Left hindlimb (tissue), 1 donor: ENCODE data around the gene SCN5A.

Experiments
- DNase-seq: peaks from one replicate; pipeline ENCODE4 v3.0.0-alpha.2; 2018

SCN5A gene

DNA sequence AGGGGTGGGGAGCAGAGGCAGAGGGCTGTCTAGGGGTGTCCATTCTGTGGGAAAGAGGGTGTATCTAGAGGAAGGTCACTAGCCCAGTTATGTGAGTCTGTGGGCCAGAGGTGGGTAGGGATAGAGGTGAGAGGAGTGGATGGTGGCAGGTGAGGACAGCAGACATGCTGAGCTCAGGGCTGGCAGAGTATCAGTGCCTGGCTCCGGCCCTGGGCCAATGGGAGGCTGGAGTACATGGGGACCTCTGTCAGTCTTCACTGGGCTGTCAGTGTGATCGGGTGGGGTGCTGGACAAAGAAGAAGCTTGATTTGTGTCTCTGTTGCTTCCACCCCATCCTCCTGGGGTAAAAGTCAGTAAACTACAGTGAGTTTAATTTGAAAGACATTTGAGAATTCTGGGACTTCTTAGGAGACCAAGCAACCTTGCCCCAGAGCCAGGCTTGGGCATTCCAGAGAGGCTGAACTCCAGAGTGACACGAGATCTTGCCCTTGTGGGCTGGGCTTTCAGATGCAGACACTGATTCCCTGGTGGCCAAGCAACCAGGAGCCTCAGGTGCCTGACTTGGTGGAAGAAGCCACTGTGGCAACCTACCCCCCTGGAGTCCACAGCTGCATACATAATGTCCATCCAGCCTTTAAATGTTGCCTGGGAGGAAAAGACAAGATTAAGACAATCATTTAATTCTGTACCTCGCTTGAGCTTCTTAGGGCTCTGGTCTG is 92.7 kb downstream of the SCN5A start:
- no peak for DNase-seq

DNA sequence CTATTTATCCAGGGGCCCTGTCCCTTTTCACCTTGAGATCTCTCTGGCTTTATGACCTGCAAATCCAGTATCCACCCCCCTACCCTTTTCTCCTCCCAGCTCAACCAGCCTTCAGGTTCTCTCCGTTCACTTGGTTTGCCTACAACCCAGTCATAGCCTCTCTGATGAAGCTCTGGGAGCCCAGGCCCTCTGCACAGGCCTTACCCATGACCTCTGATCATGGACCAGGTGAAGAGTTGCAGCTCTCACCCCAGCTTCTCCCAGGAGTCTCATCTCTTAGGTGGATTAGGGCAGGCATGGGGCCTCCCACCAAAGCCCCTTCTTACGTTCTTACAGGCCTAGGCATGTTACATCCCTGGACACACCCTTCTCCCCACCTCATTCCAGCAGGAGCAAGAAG is 93.6 kb downstream of the SCN5A start:
- DNase-seq: no peak

GRCh38 chr3:38555149-38555840 is 94.2 kb downstream of the SCN5A start:
- DNase-seq: no peak

DNA sequence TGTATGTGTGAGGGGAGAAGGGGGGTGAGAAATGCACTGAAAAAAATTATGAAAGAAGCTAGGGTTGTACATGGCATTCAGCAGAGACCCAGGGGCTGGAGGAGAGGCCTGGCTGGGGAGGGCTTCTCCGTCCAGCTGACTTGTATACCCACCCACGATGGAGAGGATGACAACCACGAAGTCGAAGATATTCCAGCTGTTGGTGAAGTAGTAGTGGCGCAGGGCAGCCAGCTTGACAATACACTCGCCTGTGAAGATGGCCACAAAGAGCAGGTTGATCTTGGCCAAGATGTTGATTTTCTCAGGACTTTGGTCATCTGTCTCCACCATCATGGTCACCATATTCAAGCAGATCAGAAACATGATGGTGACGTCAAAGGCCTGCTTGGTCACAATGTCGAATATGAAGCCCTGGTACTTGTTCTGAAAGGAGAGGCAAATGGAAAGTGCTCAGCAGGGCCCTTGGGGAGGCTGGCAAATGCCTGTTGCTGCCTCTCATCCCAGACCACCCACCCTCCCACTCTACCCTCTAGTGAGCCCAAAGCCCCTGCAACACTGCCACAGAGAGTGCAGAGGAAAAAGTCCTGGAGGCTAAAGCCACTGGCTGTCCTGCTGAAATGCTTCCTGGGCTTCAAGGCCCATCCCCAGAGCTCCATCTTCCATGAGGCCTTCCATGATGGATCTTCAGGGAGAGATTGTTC is 95.2 kb downstream of the SCN5A start:
- no peak for DNase-seq

- no peak for DNase-seq
Observed at GRCh38 chr3:38553071-38553470, 96.4 kb downstream of the SCN5A start.

DNA sequence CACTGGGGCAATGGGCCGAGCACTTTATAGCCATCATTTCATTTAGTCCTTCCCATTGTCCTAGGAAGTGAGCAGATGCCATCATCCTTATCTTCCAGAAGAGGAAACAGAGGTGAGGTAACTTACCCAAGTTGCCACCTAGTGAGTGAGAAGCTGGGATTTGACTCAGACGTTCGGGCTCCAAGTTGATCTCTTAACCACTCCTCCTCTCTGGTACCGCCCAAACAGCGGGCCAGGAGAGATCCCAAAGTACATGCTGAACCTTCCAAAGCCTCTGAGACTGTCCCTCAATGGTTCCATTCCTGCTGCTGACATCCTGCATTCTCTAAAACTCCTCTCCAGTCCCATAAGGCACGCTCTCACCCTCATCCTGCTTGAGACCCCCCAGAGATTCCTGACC is 97.1 kb downstream of the SCN5A start:
- no peak for DNase-seq

DNA sequence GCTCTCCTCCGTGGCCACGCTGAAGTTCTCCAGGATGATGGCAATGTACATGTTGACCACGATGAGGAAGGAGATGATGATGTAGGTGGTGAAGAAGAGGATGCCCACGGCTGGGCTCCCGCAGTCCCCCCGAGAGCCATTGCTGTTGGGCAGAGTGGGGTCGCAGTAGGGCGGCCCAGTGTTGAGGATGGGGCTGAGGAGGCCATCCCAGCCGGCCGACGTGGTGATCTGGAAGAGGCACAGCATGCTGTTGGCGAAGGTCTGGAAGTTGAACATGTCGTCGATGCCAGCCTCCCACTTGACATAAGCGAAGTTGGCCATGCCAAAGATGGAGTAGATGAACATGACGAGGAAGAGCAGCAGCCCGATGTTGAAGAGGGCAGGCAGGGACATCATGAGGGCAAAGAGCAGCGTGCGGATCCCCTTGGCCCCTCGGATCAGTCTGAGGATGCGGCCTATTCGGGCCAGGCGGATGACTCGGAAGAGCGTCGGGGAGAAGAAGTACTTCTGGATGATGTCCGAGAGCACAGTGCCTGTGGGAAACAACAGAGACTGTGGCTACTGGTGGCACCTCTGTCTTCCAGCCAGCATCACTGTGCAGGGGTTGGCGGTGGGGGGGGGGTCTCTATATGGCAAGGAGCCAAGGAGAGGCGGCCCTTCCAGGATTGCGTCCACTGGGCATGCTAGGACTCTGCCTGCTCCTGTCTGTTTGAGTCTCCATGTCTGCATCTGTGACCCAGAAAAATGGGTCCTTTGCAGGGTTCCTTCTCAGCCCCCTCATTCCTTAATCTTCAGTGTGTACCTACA is 98.3 kb downstream of the SCN5A start:
- DNase-seq: no peak

DNA sequence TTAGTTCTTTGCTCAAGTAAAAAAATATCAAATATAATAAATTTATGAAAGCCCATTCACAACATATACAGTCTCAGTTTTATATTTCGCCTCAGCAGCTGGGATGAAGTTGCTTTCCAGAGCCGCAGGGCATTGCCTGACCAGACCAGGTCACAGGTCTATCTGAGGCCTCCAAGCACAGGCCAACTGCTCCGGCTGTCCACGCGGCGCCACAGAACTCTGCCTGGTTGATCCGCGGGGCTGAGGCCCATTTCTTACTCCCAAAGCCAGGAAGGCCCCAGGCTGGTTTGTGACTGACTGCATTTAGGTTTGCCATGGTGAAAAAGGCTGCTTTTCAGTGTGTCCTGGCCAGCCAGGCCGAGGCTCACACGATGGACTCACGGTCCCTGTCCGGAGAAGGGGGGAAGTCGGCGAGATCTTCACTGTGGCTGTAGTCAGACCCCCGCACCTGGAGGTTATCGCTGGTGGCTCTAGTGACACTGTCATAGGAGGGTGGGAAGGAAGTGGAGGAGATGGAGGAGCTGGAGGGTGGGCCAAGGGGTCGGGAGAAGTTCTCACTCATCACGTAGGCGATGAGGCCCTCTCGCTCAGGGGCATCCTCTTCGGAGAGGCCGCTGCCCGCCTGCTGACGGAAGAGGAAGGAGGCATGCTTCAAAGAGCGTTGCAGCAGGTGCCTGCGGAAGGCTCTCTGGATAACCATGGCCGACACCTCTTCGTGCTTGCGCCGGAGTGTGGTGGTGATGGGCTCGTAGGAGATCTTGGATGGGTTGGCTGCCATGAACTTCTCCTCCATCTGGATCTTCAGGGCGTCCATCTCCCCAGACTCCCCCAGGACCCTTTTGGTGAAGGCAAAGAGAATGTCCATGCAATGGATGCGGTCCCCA is 99.3 kb downstream of the SCN5A start:
- no peak for DNase-seq

- DNase-seq: no peak
Observed at GRCh38 chr3:38549486-38549885, 100.0 kb downstream of the SCN5A start.

- DNase-seq: no peak
Observed at GRCh38 chr3:38549082-38549481, 100.4 kb downstream of the SCN5A start.

DNA sequence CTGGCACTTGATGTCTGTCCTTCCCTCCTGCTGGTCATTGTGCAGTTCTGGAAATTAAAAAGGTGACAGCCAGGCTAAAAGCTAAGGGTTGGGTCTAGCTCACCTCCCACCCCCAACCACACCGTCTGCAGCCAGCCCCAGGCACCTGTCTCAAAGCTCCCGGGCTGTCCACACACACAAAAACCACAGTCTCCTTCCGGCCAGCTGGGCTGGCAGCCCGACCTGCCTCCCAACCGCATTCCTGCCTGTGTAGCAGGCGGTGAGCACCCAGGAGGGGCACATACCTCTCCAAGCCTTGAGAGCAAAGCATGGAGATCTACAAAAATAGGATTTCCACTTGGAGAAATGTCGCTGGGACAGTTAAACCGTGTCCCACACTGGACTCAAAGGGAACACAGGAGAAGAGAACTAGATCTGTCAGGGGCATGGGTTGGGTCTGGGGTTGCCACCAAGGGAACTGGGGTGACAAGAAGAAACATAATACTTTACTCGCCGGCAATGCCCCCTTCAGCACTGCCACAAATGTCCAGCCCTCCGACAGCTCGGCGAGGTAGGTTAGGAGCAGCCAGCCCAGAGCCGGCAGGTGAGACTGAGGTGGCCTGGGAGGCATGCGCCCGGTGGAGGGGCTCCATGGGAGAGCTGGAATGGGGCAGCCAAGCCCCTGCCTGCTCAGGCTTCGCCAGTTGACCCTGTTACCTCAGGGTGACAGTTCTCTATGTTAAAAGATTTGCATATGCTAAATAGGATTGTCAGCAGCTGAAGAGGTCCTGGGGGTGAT is 101.1 kb downstream of the SCN5A start:
- no peak for DNase-seq

DNA sequence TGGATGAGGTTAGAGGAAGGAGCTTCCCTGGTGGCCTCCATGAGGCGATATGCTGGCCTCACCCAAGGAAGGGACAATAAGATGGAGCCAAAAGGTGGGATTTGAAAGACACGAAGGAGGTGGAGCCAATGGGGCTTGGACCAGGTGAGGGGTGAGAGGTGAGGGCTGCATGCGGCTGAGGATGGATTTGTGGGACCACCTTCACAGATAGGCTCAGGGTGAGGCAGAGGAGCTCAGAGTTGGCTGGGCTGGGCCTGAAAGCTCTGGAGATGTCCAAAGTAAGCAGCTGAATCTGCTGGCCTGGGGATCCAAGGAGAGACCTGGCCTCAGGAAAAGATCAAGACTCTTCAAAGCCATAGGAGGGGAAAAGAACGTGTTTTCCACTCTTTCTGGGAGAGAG is 103.5 kb downstream of the SCN5A start:
- no peak for DNase-seq

GRCh38 chr3:38545550-38545949 is 103.9 kb downstream of the SCN5A start:
- DNase-seq: no peak

GRCh38 chr3:38544926-38545325 is 104.6 kb downstream of the SCN5A start:
- DNase-seq: no peak

DNA sequence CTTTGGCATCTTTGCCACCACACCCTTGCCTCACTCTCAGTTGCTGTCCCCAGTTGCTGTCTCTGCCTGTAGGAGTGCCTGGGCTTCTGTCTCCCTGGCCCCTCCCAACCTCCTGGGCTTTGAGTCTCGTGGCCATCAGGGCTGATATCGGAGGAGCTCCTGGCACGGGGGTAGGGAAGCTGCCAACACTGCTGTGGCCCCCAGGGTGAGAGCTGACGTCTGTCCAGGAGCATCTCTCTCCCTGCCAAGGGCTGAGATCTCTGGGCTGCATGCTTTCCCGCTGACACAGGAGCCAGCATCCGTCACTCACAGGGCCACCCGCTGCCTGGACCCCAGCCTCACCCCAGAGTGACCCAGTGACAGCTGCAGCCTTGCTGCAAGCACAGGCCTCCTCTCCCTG is 105.9 kb downstream of the SCN5A start:
- DNase-seq: no peak

- no peak for DNase-seq
Observed at GRCh38 chr3:38542401-38543298, 106.8 kb downstream of the SCN5A start.

DNA sequence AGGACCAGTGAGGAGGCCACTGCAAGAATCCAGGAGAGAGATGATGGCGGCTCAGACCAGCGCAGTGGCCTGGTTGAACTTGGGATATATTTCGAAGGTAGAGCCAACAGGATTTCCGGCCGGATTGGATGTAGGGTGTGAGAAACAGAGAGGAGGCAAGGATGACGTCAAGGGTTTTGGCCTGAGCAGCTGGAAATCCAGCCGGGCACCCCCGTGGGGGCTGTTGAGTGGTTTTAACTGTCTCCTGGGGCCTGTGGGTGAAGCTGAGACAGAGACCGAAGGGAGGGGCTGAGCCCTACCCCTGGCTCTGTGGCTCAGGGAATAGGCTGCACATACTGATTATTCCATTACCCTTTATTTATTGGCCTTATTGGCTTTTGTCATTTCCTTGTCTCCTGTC is 107.7 kb downstream of the SCN5A start:
- no peak for DNase-seq

- DNase-seq: no peak
Observed at GRCh38 chr3:38538773-38539353, 110.6 kb downstream of the SCN5A start.

DNA sequence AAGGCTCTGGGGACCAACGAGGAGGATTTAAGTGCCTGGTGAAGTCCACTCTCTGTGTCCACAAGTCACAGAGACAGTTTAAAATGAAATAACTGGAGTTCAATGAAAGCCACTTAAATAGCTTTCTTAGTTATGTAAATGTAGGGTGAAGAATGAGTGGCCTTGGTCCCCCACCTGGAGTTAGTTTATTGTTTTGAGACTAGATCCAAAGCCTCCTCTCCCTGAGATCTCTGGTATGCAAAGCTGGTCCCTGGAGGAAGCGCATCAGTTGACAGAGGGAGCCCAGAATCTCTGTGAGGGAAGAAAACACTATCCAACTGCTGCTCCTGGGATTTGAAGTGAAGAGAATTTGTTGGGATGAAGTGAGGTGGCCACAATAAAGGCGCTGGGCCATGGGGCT is 112.8 kb downstream of the SCN5A start:
- DNase-seq: no peak

GRCh38 chr3:38534604-38535003 is 114.9 kb downstream of the SCN5A start:
- no peak for DNase-seq
